ENCODE data around the gene PLS3. TPM values are rescaled to one million over a fixed set of nuclear protein-coding genes. Genes with fewer than 3 reads are reported as not detected.
"Not testable (repeated sequence)": the region's sequence is repeated elsewhere in the genome, so short reads cannot be mapped to it uniquely, and the experiment has no call there.

The PLS3 gene
- total RNA-seq, 4 donors from 2014 or later = 76.8 to 84.0 (median 80.8) TPM

DNA sequence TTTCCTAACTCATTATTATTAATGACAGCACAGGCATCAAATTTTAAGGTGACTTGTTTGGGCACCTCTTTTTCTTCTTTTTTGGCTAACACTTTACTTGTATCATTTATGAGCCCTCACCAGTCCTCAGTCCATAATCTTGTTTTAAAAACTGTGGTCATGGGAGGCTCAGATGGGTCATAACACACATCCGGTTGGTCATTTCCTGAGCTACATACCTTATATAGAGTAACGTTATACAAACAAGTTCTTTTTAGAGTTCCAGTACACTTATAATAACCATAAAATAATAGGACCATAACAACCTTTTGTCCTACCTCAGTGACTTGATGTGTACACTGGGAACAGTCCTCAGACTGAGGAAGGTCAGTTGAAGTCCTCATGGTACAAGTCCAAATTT, 21.1 kb upstream of the PLS3 start:
- H3K4me1 ChIP-seq = no peaks in the 10 kb centered on the region
- TF ChIP-seq POLR2A (IDR thresholded peaks at IDR 0.05; ENCODE audit: low read depth) (no peak), EP300 (IDR thresholded peaks at IDR 0.05) (no peak)
- 86% methylated on average over 2 of the region's 2 CpGs for WGBS
- H3K4me3 ChIP-seq = no peak overlapping the region
- H3K27me3 ChIP-seq = no peaks in the 10 kb centered on the region
- no peaks in the 10 kb centered on the region for H3K36me3 ChIP-seq
- H3K27ac ChIP-seq (replicated peaks in 1 of 4) = no peak overlapping the region
- intact Hi-C loops (cut with DNase I) = no loop called here
- no peak for DNase-seq (ENCODE audit: extremely low spot score)
- H3K9me3 ChIP-seq = no peaks in the 10 kb centered on the region

DNA sequence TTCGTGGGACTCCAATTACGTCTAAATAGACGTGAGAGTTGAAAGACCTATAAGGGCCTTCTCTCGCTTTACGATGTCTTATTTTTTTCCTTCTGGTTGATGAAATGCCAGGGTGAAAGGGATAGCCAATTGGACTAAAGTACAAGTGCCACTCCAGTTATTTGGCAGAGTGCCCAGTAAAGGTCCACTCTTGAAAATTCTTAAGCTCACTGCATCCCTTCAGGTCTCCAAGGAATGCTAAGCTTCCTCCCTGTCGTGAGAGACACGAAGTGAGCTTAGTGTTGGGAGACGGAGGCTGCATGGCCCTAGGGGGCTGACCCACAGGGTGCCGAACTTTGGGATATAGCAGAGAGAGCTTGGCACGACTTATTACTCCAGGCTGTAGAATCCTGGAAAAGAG, 19.9 kb upstream of the PLS3 start:
- DNase-seq (ENCODE audit: extremely low spot score); H3K36me3 ChIP-seq; H3K27me3 ChIP-seq; H3K4me3 ChIP-seq; H3K9me3 ChIP-seq; H3K27ac ChIP-seq (replicated peaks in 1 of 4); intact Hi-C loops (cut with DNase I); H3K4me1 ChIP-seq: not testable (repeated sequence)
- 78% methylated on average over 10 of the region's 10 CpGs for WGBS

DNA sequence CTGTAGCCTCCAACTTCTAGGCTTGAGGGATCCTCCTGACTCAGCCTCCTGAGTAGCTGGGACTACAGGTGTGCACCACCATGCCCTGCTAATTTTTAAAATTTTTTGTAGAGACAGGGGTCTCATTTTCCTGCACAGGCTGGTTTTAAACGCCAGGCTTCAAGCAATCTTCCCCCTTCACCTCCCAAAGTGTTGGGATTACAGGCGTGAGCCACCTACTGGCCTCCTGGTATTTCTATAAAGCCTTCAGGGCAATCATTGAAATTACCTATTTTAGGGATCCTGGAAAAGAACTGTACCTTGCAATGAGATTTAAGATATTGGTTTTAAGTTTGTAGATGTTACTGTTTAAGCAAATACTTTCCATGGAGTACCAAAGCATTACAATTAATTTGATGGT, 13.5 kb upstream of the PLS3 start:
- peaks cover 0 to 4% (median 0%) of the 10 kb centered on the region in 4 donors for H3K27me3 ChIP-seq
- H3K9me3 ChIP-seq = no peaks in the 10 kb centered on the region
- no peaks in the 10 kb centered on the region for H3K36me3 ChIP-seq
- WGBS = 49% methylated on average over 2 of the region's 2 CpGs
- H3K27ac ChIP-seq (replicated peaks in 1 of 4) = no peak overlapping the region
- intact Hi-C loops (cut with DNase I) = no loop called here
- no peak for TF ChIP-seq POLR2AphosphoS5 (IDR thresholded peaks at IDR 0.05)
- no peak for TF ChIP-seq EP300 (IDR thresholded peaks at IDR 0.05)
- TF ChIP-seq POLR2A (IDR thresholded peaks at IDR 0.05; ENCODE audit: low read depth) = no peak
- TF ChIP-seq, protein P1, sequence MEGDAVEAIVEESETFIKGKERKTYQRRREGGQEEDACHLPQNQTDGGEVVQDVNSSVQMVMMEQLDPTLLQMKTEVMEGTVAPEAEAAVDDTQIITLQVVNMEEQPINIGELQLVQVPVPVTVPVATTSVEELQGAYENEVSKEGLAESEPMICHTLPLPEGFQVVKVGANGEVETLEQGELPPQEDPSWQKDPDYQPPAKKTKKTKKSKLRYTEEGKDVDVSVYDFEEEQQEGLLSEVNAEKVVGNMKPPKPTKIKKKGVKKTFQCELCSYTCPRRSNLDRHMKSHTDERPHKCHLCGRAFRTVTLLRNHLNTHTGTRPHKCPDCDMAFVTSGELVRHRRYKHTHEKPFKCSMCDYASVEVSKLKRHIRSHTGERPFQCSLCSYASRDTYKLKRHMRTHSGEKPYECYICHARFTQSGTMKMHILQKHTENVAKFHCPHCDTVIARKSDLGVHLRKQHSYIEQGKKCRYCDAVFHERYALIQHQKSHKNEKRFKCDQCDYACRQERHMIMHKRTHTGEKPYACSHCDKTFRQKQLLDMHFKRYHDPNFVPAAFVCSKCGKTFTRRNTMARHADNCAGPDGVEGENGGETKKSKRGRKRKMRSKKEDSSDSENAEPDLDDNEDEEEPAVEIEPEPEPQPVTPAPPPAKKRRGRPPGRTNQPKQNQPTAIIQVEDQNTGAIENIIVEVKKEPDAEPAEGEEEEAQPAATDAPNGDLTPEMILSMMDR (IDR thresholded peaks at IDR 0.05) = no peak
- H3K4me3 ChIP-seq = no peak overlapping the region
- DNase-seq (ENCODE audit: extremely low spot score) = no peak
- H3K4me1 ChIP-seq = no peaks in the 10 kb centered on the region

DNA sequence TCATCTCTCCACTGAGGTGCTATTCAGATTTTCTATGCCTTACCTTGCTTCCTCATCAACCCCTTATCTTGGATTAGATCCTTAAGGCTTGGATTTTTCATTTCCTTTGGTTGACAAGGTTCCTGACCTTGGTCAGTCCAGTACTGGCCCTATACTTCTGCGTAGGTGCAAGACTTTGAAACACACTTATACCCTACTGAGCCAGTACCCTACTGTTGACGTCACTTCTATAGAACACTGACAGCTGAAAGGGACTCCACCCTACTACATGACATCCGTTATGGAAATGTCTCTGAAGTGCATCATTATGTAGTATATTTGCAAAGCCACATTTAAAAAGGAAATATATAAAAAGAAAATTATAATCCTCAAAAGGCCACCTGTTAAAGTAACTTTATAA, 12.0 kb upstream of the PLS3 start:
- H3K36me3 ChIP-seq = no peaks in the 10 kb centered on the region
- no peak for DNase-seq (ENCODE audit: extremely low spot score)
- no peak overlapping the region for H3K27ac ChIP-seq (replicated peaks in 1 of 4)
- WGBS = 76% methylated on average over 3 of the region's 3 CpGs
- TF ChIP-seq, protein P1 (IDR thresholded peaks at IDR 0.05) = no peak
- TF ChIP-seq POLR2A (IDR thresholded peaks at IDR 0.05; ENCODE audit: low read depth) (no peak), POLR2AphosphoS5 (IDR thresholded peaks at IDR 0.05) (no peak), EP300 (IDR thresholded peaks at IDR 0.05) (no peak)
- H3K4me3 ChIP-seq = no peak overlapping the region
- intact Hi-C loops (cut with DNase I) = no loop called here
- no peaks in the 10 kb centered on the region for H3K9me3 ChIP-seq
- H3K4me1 ChIP-seq = no peaks in the 10 kb centered on the region
- H3K27me3 ChIP-seq = peaks cover 0 to 4% (median 0%) of the 10 kb centered on the region in 4 donors

GRCh38 chrX:115553171-115553570, 7.8 kb upstream of the PLS3 start:
- H3K27ac ChIP-seq (replicated peaks in 1 of 4) = no peak overlapping the region
- intact Hi-C loops (cut with DNase I) = no loop called here
- no peaks in the 10 kb centered on the region for H3K4me1 ChIP-seq
- H3K27me3 ChIP-seq = no peaks in the 10 kb centered on the region
- H3K9me3 ChIP-seq = no peaks in the 10 kb centered on the region
- DNase-seq (ENCODE audit: extremely low spot score) = no peak
- TF ChIP-seq EP300 (IDR thresholded peaks at IDR 0.05) = no peak
- TF ChIP-seq, protein P1 (IDR thresholded peaks at IDR 0.05) = no peak
- TF ChIP-seq POLR2A (IDR thresholded peaks at IDR 0.05; ENCODE audit: low read depth) = no peak
- TF ChIP-seq POLR2AphosphoS5 (IDR thresholded peaks at IDR 0.05) = no peak
- no peak overlapping the region for H3K4me3 ChIP-seq
- WGBS = 61% methylated on average over 5 of the region's 5 CpGs
- no peaks in the 10 kb centered on the region for H3K36me3 ChIP-seq

DNA sequence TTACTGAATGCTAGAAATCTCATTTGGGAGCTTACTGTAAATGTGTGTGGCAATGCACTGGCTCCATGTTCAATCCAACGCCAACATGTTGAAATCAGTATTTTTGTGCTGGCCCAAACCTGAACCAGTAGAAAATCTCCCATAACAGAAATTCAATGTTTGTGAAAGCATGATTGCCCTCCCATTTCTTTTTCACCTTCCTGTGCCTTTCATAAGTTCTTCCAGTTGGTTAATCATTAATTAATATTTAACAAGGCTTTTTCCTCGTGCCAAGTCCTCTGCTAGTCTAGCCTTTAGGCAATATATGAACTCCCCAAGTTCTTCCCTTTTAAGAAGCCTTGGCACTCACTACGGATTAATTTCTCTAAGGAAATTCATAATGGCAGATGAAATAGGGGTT, 1.3 kb upstream of the PLS3 start:
- Histone ChIP-seq H3K4me3 (no peak overlapping the region), H3K36me3 (no peaks in the 10 kb centered on the region), H3K9me3 (no peaks in the 10 kb centered on the region), H3K27me3 (peaks cover 0 to 9% (median 0%) of the 10 kb centered on the region in 4 donors), H3K4me1 (peaks cover 8 to 45% (median 24%) of the 10 kb centered on the region in 4 donors), H3K27ac (replicated peaks in 1 of 4) (no peak overlapping the region)
- TF ChIP-seq, protein P1 (IDR thresholded peaks at IDR 0.05) = no peak
- TF ChIP-seq POLR2AphosphoS5 (IDR thresholded peaks at IDR 0.05) = no peak
- no peak for TF ChIP-seq POLR2A (IDR thresholded peaks at IDR 0.05; ENCODE audit: low read depth)
- TF ChIP-seq EP300 (IDR thresholded peaks at IDR 0.05) = no peak
- no peak for DNase-seq (ENCODE audit: extremely low spot score)
- 53% methylated on average over 3 of the region's 3 CpGs for WGBS
- intact Hi-C loops (cut with DNase I) = loop anchor here (5.0 kb wide), 2 partner anchors 63 to 227 kb away; no protein-coding TSS in a partner anchor
